ENCODE results near the gene LMNTD1. TPM values are rescaled to one million over a fixed set of nuclear protein-coding genes. Genes with fewer than 3 reads are reported as not detected.

Gene LMNTD1
- total and polyA plus RNA-seq, 9 of the 15 experiments (the other 6 are each of a cell fraction or from before 2014, with no cell fraction given) = not detected

DNA sequence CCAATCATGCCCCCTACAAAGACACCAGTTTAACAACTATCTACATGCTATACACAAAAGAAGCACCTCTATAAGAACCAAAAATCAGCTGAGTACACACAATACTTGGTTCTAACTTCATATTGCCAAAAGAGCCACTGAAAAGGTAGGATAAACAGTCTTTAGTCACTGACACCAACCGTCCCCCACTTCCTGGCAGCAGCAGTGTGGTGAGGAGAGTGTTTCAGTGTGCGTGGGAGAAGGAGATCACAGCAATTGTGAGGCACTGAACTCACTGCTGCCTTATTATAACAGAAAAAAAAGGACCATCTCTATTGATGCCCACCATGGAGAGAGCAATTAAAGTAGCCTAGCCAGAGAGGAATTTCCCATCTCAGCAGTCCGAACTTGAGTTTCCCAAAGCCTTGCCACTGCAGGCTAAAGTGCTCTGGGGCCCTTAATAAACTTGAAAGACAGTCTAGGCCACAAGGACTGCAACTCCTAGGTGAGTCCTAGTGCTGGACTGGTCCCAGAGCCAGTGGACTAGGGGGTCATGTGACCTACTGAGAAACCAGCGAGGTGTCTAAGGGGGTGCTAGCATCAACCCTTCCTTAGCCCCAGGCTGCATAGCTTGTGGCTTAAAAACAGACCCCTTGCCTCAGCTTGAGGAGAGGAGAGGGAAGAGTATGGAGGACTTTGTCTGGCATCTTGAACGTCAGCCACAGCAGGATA is 37.1 kb upstream of the LMNTD1 start:
- Histone ChIP-seq H4K20me1 (replicated peaks; ENCODE audit: control insufficient read depth, insufficient read depth, low read length) (no peaks in the 10 kb centered on the region), H3K27ac (ENCODE audit: extremely low read depth, low read depth, low read length) (no peak overlapping the region), H3K36me3 (ENCODE audit: control insufficient read depth, insufficient read depth, low read length) (no peaks in the 10 kb centered on the region), H3K27me3 (ENCODE audit: control insufficient read depth in 2 of 2, insufficient read depth in 2 of 2, low read length in 2 of 2) (no peaks in the 10 kb centered on the region; a peak in 1 of 5 replicates), H3K4me2 (ENCODE audit: insufficient read depth, low read length) (no peak overlapping the region), H3K4me1 (replicated peaks in 1 of 2; ENCODE audit: control insufficient read depth in 2 of 2, insufficient read depth in 2 of 2, low read length in 2 of 2) (no peaks in the 10 kb centered on the region), H3K9me3 (replicated peaks; ENCODE audit: control insufficient read depth, insufficient read depth, low read depth, low read length) (no peaks in the 10 kb centered on the region), H2AFZ (ENCODE audit: low read depth, low read length) (no peak overlapping the region), H3K79me2 (ENCODE audit: control insufficient read depth, insufficient read depth, low read length) (no peaks in the 10 kb centered on the region), H3K4me3 (no peak overlapping the region), H3K9me1 (ENCODE audit: control insufficient read depth, insufficient read depth, low read length) (no peaks in the 10 kb centered on the region), H3K9ac (ENCODE audit: insufficient read depth in 1 of 2, low read depth in 2 of 2, low read length in 2 of 2) (no peak overlapping the region)
- TF ChIP-seq, protein P1, sequence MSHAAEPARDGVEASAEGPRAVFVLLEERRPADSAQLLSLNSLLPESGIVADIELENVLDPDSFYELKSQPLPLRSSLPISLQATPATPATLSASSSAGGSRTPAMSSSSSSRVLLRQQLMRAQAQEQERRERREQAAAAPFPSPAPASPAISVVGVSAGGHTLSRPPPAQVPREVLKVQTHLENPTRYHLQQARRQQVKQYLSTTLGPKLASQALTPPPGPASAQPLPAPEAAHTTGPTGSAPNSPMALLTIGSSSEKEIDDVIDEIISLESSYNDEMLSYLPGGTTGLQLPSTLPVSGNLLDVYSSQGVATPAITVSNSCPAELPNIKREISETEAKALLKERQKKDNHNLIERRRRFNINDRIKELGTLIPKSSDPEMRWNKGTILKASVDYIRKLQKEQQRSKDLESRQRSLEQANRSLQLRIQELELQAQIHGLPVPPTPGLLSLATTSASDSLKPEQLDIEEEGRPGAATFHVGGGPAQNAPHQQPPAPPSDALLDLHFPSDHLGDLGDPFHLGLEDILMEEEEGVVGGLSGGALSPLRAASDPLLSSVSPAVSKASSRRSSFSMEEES (CRISPR knock-in tag; IDR thresholded peaks at IDR 0.05) = peak; percentile 80
- no peak for TF ChIP-seq ZNF436 (CRISPR knock-in tag; IDR thresholded peaks at IDR 0.05)
- 2% methylated on average over 5 of the region's 5 CpGs for WGBS (ENCODE audit: insufficient coverage, low coverage, missing lambda C conversion rate)
- FAIRE-seq (no peak), ATAC-seq (no peak), DNase-seq (ENCODE audit: extremely low read depth in 1 of 4, low spot score in 3 of 4) (no peak)
- CTCF ChIA-PET (ENCODE audit: low intra/inter-chr PET ratio) = no interaction called here
- BruUV-seq (replicated peaks) = no TSS peak
- intact Hi-C loops (cut with micrococcal nuclease) = no loop called here
- POLR2A ChIA-PET = no interaction called here
- in situ Hi-C loops (cut with MboI) = no loop called here

GRCh38 chr12:25587346-25587745 is 34.3 kb upstream of the LMNTD1 start:
- Histone ChIP-seq H3K4me3 (no peak overlapping the region), H3K79me2 (ENCODE audit: control insufficient read depth, insufficient read depth, low read length) (no peaks in the 10 kb centered on the region), H3K4me1 (replicated peaks in 1 of 2; ENCODE audit: control insufficient read depth in 2 of 2, insufficient read depth in 2 of 2, low read length in 2 of 2) (no peaks in the 10 kb centered on the region), H3K36me3 (ENCODE audit: control insufficient read depth, insufficient read depth, low read length) (no peaks in the 10 kb centered on the region), H2AFZ (ENCODE audit: low read depth, low read length) (no peak overlapping the region), H4K20me1 (replicated peaks; ENCODE audit: control insufficient read depth, insufficient read depth, low read length) (no peaks in the 10 kb centered on the region), H3K27ac (ENCODE audit: extremely low read depth, low read depth, low read length) (no peak overlapping the region), H3K9me1 (ENCODE audit: control insufficient read depth, insufficient read depth, low read length) (no peaks in the 10 kb centered on the region), H3K9ac (ENCODE audit: insufficient read depth in 1 of 2, low read depth in 2 of 2, low read length in 2 of 2) (no peak overlapping the region), H3K27me3 (ENCODE audit: control insufficient read depth in 2 of 2, insufficient read depth in 2 of 2, low read length in 2 of 2) (no peaks in the 10 kb centered on the region; a peak in 1 of 5 replicates), H3K4me2 (ENCODE audit: insufficient read depth, low read length) (no peak overlapping the region), H3K9me3 (replicated peaks; ENCODE audit: control insufficient read depth, insufficient read depth, low read depth, low read length) (no peaks in the 10 kb centered on the region)
- no peak for ATAC-seq
- ChIA-PET POLR2A (interaction anchor here (0.5 kb wide), 1 partner anchor 351 kb away, joined by 3 read pairs; no protein-coding TSS in a partner anchor), CTCF (ENCODE audit: low intra/inter-chr PET ratio) (no interaction called here)
- DNase-seq (ENCODE audit: extremely low read depth in 1 of 4, low spot score in 3 of 4) = no peak
- TF ChIP-seq ATF1 (CRISPR knock-in tag; IDR thresholded peaks at IDR 0.05) (no peak), ATF1 (tag; IDR thresholded peaks at IDR 0.05) (no peak), IRF2 (CRISPR knock-in tag; IDR thresholded peaks at IDR 0.05) (no peak)
- in situ Hi-C loops (cut with MboI) = no loop called here
- intact Hi-C loops (cut with micrococcal nuclease) = no loop called here
- BruUV-seq (replicated peaks) = no TSS peak
- 0% methylated on average over 4 of the region's 4 CpGs for WGBS (ENCODE audit: insufficient coverage, low coverage, missing lambda C conversion rate)
- FAIRE-seq = no peak

All from K562 (cell line).